Measurements from ENCODE around the gene DOCK11. TPM values are rescaled to one million over a fixed set of nuclear protein-coding genes. Genes with fewer than 3 reads are reported as not detected.

The DOCK11 gene
- total and polyA plus RNA-seq, 10 of the 15 experiments (the other 5 are each of a cell fraction or from before 2014, with no cell fraction given), result 16.3 to 30.7 (median 19.8) TPM

DNA sequence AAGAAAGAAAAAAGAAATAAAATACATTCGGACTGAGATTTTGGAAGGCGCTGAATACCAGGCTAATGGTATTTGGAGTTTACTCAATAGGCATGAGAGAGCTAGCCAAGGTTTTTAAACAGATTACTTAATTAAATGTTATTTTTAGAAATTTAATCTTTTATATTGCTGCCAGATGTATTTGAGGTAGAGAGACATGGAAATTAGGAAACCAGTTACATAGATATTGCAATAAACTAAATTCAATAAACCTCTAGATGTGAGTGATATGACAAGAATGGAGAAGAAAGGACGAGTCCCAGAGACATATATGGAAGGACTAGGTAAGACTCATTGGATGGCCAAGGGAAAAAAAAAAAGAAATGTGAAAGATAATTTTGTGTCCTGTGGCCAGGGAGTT is 193.3 kb downstream of the DOCK11 start (continued):
- TF ChIP-seq, protein P1, sequence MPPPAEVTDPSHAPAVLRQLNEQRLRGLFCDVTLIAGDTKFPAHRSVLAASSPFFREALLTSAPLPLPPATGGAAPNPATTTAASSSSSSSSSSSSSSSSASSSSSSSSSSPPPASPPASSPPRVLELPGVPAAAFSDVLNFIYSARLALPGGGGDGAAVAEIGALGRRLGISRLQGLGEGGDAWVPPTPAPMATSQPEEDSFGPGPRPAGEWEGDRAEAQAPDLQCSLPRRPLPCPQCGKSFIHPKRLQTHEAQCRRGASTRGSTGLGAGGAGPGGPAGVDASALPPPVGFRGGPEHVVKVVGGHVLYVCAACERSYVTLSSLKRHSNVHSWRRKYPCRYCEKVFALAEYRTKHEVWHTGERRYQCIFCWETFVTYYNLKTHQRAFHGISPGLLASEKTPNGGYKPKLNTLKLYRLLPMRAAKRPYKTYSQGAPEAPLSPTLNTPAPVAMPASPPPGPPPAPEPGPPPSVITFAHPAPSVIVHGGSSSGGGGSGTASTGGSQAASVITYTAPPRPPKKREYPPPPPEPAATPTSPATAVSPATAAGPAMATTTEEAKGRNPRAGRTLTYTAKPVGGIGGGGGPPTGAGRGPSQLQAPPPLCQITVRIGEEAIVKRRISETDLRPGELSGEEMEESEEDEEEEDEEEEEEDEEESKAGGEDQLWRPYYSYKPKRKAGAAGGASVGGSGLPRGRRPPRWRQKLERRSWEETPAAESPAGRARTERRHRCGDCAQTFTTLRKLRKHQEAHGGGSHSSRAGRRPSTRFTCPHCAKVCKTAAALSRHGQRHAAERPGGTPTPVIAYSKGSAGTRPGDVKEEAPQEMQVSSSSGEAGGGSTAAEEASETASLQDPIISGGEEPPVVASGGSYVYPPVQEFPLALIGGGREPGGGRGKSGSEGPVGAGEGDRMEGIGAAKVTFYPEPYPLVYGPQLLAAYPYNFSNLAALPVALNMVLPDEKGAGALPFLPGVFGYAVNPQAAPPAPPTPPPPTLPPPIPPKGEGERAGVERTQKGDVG (CRISPR knock-in tag; IDR thresholded peaks at IDR 0.05), result no peak
- TF ChIP-seq TARDBP (IDR thresholded peaks at IDR 0.05; ENCODE audit: borderline replicate concordance) (no peak), IKZF1 (conservative IDR thresholded peaks at IDR 0.05) (no peak), ZSCAN29 (IDR thresholded peaks at IDR 0.05) (no peak), WRNIP1 (IDR thresholded peaks at IDR 0.05; ENCODE audit: borderline replicate concordance, low read depth, low read length) (no peak), POLR2AphosphoS2 (IDR thresholded peaks at IDR 0.05; ENCODE audit: low read depth, low read length) (no peak)
- TF ChIP-seq, protein P2, sequence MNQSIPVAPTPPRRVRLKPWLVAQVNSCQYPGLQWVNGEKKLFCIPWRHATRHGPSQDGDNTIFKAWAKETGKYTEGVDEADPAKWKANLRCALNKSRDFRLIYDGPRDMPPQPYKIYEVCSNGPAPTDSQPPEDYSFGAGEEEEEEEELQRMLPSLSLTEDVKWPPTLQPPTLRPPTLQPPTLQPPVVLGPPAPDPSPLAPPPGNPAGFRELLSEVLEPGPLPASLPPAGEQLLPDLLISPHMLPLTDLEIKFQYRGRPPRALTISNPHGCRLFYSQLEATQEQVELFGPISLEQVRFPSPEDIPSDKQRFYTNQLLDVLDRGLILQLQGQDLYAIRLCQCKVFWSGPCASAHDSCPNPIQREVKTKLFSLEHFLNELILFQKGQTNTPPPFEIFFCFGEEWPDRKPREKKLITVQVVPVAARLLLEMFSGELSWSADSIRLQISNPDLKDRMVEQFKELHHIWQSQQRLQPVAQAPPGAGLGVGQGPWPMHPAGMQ (IDR thresholded peaks at IDR 0.05; ENCODE audit: borderline replicate concordance), result no peak

DNA sequence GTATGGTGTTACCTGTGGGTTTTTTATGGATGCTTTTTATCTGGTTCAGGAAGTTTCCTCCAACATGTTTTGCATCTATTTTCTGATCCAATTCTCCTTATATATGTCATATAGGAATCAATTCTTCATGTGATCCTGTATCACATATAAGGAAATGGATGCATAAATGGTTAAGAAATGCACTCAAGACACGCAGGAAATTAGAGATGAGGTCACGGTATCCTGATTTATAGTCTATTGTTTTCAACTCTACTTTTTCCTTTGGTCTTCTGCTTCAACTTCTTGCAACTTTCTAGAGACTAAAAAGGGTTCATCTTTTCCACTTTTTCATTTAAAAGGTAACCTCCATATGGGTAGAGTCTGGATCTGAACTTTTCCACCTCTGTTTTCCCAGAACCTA is 198.2 kb downstream of the DOCK11 start:
- no peak overlapping the region for H3K4me2 ChIP-seq (ENCODE audit: control insufficient read depth, insufficient read depth)
- DNase-seq (ENCODE audit: low read depth, low spot score) (no peak), ATAC-seq (no peak), FAIRE-seq (no peak)
- SMC1A ChIA-PET (ENCODE audit: uncharacterized antibody, unreplicated experiment), result no interaction called here
- no peaks in the 10 kb centered on the region for H3K79me2 ChIP-seq (ENCODE audit: control insufficient read depth, insufficient read depth, low read length)
- H4K20me1 ChIP-seq (ENCODE audit: control insufficient read depth, insufficient read depth), result no peaks in the 10 kb centered on the region; the same call in 1 of the 2 replicates
- intact Hi-C loops (cut with micrococcal nuclease; ENCODE audit: unreplicated experiment), result no loop called here
- TF ChIP-seq, protein P3, sequence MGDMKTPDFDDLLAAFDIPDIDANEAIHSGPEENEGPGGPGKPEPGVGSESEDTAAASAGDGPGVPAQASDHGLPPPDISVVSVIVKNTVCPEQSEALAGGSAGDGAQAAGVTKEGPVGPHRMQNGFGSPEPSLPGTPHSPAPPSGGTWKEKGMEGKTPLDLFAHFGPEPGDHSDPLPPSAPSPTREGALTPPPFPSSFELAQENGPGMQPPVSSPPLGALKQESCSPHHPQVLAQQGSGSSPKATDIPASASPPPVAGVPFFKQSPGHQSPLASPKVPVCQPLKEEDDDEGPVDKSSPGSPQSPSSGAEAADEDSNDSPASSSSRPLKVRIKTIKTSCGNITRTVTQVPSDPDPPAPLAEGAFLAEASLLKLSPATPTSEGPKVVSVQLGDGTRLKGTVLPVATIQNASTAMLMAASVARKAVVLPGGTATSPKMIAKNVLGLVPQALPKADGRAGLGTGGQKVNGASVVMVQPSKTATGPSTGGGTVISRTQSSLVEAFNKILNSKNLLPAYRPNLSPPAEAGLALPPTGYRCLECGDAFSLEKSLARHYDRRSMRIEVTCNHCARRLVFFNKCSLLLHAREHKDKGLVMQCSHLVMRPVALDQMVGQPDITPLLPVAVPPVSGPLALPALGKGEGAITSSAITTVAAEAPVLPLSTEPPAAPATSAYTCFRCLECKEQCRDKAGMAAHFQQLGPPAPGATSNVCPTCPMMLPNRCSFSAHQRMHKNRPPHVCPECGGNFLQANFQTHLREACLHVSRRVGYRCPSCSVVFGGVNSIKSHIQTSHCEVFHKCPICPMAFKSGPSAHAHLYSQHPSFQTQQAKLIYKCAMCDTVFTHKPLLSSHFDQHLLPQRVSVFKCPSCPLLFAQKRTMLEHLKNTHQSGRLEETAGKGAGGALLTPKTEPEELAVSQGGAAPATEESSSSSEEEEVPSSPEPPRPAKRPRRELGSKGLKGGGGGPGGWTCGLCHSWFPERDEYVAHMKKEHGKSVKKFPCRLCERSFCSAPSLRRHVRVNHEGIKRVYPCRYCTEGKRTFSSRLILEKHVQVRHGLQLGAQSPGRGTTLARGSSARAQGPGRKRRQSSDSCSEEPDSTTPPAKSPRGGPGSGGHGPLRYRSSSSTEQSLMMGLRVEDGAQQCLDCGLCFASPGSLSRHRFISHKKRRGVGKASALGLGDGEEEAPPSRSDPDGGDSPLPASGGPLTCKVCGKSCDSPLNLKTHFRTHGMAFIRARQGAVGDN (IDR thresholded peaks at IDR 0.05), result no peak
- TF ChIP-seq IKZF2 (IDR thresholded peaks at IDR 0.05) (no peak), MYC (IDR thresholded peaks at IDR 0.05; ENCODE audit: insufficient read depth, insufficient read length, insufficient replicate concordance, low read length, severe bottlenecking) (no peak), TAF1 (IDR thresholded peaks at IDR 0.05; ENCODE audit: borderline replicate concordance, low read depth, low read length) (no peak), NFXL1 (IDR thresholded peaks at IDR 0.05; ENCODE audit: borderline replicate concordance) (no peak), GATAD2B (conservative IDR thresholded peaks at IDR 0.05; ENCODE audit: low read depth) (no peak)
- no peaks in the 10 kb centered on the region for H3K27me3 ChIP-seq (replicated peaks in 1 of 2; ENCODE audit: control insufficient read depth in 2 of 2, insufficient read depth in 2 of 2, low read length in 1 of 2)
- no peak overlapping the region for H2AFZ ChIP-seq (ENCODE audit: control insufficient read depth, low read depth, low read length)
- no peak overlapping the region for H3K27ac ChIP-seq (ENCODE audit: control insufficient read depth, insufficient read depth)
- no TSS peak for BruUV-seq (replicated peaks)
- in situ Hi-C loops (cut with MboI), result no loop called here
- H3K36me3 ChIP-seq (ENCODE audit: control insufficient read depth in 2 of 2, insufficient read depth in 2 of 2, low read length in 1 of 2), result no peaks in the 10 kb centered on the region
- no peaks in the 10 kb centered on the region for H3K4me1 ChIP-seq (ENCODE audit: control insufficient read depth, insufficient read depth, low read length)
- no peak overlapping the region for H3K4me3 ChIP-seq
- H3K9me3 ChIP-seq (replicated peaks; ENCODE audit: control insufficient read depth, insufficient read depth, low read length), result no peaks in the 10 kb centered on the region
- 70% methylated on average over 2 of the region's 2 CpGs for WGBS (ENCODE audit: insufficient coverage, insufficient replicate concordance, low lambda C conversion rate, missing lambda C conversion rate)
- CTCF ChIA-PET, result no interaction called here
- H3K9ac ChIP-seq (ENCODE audit: control insufficient read depth, insufficient read depth, low read length), result no peak overlapping the region
- RAD21 ChIA-PET (ENCODE audit: unreplicated experiment), result no interaction called here
- POLR2A ChIA-PET, result no interaction called here
